T-helper 1 cell treated with Interleukin-12 subunit alpha and Interleukin-12 subunit beta and Interleukin-4 antibody, amounts not matched to agents 30 ng/mL and 1 ng/mL, for 36 hours (primary cell): ENCODE measurements around the gene URAD. TPM values are rescaled to one million over a fixed set of nuclear protein-coding genes. Genes with fewer than 3 reads are reported as not detected.
"Not testable (repeated sequence)": the region's sequence is repeated elsewhere in the genome, so short reads cannot be mapped to it uniquely, and the experiment has no call there.

ENCODE experiments used
- intact Hi-C: fragments of 100-400 bp; cut with micrococcal nuclease; formaldehyde crosslinking; loops from one replicate; pipeline ENCODE4 v1.15.1; 2024
- total RNA-seq: library from RNA; stranded (reverse); gene quantifications from 2 replicates; pipeline ENCODE4 v1.2.3, GENCODE V29; 2022

URAD gene
- not detected in 2 replicates for total RNA-seq

- intact Hi-C loops, result loop anchor here (10.0 kb wide), 1 partner anchor 454 kb away; no protein-coding TSS in a partner anchor
These were observed at the start of gene URAD for GRCh38 chr13:27988520-27988919. TSS of gene URAD (minus strand) at chr13:27988693. CDS start at chr13:27988637, 56 bp downstream.

- intact Hi-C loops, result no loop called here
These were observed 48.9 kb upstream of the URAD start for GRCh38 chr13:28037399-28037798.

GRCh38 chr13:28035146-28035782, 46.8 kb upstream of the URAD start:
- intact Hi-C loops, result no loop called here

- intact Hi-C loops, result no loop called here
These were observed 45.6 kb upstream of the URAD start for GRCh38 chr13:28033894-28034655.

- intact Hi-C loops, result not testable (repeated sequence)
These were observed 43.9 kb upstream of the URAD start for GRCh38 chr13:28032438-28032837.

GRCh38 chr13:28031896-28032288, 43.4 kb upstream of the URAD start:
- intact Hi-C loops, result no loop called here

- intact Hi-C loops, result no loop called here
These were observed 42.9 kb upstream of the URAD start for GRCh38 chr13:28031220-28031895.

- intact Hi-C loops, result no loop called here
These were observed 39.3 kb upstream of the URAD start for GRCh38 chr13:28027607-28028364.

- intact Hi-C loops, result no loop called here
These were observed 38.6 kb upstream of the URAD start for GRCh38 chr13:28027071-28027470.

- intact Hi-C loops, result no loop called here
These were observed 38.0 kb upstream of the URAD start for GRCh38 chr13:28026508-28026907.

- intact Hi-C loops, result no loop called here
These were observed 34.5 kb upstream of the URAD start for GRCh38 chr13:28022848-28023518.

- intact Hi-C loops, result no loop called here
These were observed 25.8 kb upstream of the URAD start for GRCh38 chr13:28014301-28014700.

- intact Hi-C loops, result no loop called here
These were observed 25.0 kb upstream of the URAD start for GRCh38 chr13:28013482-28013881.

- intact Hi-C loops, result no loop called here
These were observed 24.4 kb upstream of the URAD start for GRCh38 chr13:28012896-28013295.

GRCh38 chr13:28012383-28012782, 23.9 kb upstream of the URAD start:
- intact Hi-C loops, result no loop called here

GRCh38 chr13:28010046-28010445, 21.6 kb upstream of the URAD start:
- intact Hi-C loops, result no loop called here

- intact Hi-C loops, result not testable (repeated sequence)
These were observed 16.5 kb upstream of the URAD start for GRCh38 chr13:28005016-28005415.

- intact Hi-C loops, result no loop called here
These were observed 14.6 kb upstream of the URAD start for GRCh38 chr13:28002886-28003698.

GRCh38 chr13:28001837-28002473, 13.5 kb upstream of the URAD start:
- intact Hi-C loops, result no loop called here

GRCh38 chr13:28001049-28001448, 12.6 kb upstream of the URAD start:
- intact Hi-C loops, result no loop called here
